Activated B cell treated with CpG ODN at 0.5 μM for 24 hours (primary cell): ENCODE data around the gene PSMA6. TPM values are rescaled to one million over a fixed set of nuclear protein-coding genes. Genes with fewer than 3 reads are reported as not detected.

ENCODE experiments used
- ATAC-seq: fragments of 200-7000 bp; cut with Tn5 transposase; one replicate; pipeline ENCODE4 v1.10.0; 2021; ENCODE audit warnings: low read depth, mild to moderate bottlenecking, moderate library complexity
- CTCF ChIA-PET: fragments of 350-600 bp; sonication (Branson Sonifier 250); formaldehyde crosslinking; loops from one replicate; lab custom pipeline; 2021; ENCODE audit warnings: antibody characterized with exemption; lab: Charles Lee
- POLR2A ChIA-PET: fragments of 350-600 bp; sonication (Branson Sonifier 250); formaldehyde crosslinking; loops from one replicate; lab custom pipeline; 2021; ENCODE audit warnings: antibody characterized with exemption; lab: Charles Lee
- DNase-seq: peaks from one replicate; pipeline ENCODE4 v3.0.0; 2022
- H3K27ac Mint-ChIP-seq: one replicate; pipeline ENCODE4 v1.8.0; 2020; ENCODE audit warnings: mixed read lengths
- H3K27me3 Mint-ChIP-seq: one replicate; pipeline ENCODE4 v1.8.0; 2021; ENCODE audit warnings: mixed read lengths
- H3K36me3 Mint-ChIP-seq: one replicate; pipeline ENCODE4 v1.8.0; 2021; ENCODE audit warnings: low read depth, mixed read lengths
- H3K4me1 Mint-ChIP-seq: one replicate; pipeline ENCODE4 v1.8.0; 2021; ENCODE audit warnings: mixed read lengths
- H3K4me3 Mint-ChIP-seq: one replicate; pipeline ENCODE4 v1.8.0; 2020; ENCODE audit warnings: mild to moderate bottlenecking, mixed read lengths
- H3K9me3 Mint-ChIP-seq: one replicate; pipeline ENCODE4 v1.8.0; 2020; ENCODE audit warnings: mixed read lengths
- intact Hi-C: fragments of 100-400 bp; cut with micrococcal nuclease; formaldehyde crosslinking; loops from one replicate; pipeline ENCODE4 v1.15.1; 2024
- total RNA-seq: library from RNA; stranded (reverse); gene quantifications from 2 replicates; pipeline ENCODE4 v1.2.3, GENCODE V29; 2022
- TF ChIP-seq, protein P1 (sequence below): fragments of 200-600 bp; IDR thresholded peaks from one replicate; pipeline ENCODE4 v1.8.0; 2022; ENCODE audit warnings: antibody characterized with exemption, mild to moderate bottlenecking

Gene PSMA6
- total RNA-seq, 1 donor from 2014 or later: 163 TPM

DNA sequence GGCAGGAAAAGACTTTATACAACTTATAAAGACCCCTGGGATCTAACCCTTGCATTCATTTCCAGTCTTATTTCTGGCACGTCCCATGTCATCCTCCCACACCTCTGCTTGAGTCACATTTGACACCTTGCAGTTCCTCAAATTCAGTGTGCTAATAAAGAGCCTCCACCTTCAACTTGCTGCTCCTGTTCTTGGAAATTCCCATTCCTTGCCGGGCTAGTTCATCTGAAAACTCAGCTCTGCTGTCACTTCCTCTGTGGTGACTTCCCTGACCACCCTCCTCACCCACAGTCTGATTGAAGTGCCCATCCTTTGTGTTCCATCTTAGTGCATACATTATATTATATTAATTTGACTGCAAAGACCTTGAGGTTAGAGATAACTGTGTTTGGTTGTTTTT lies 37.4 kb upstream of the PSMA6 start:
- DNase-seq: no peak
- intact Hi-C loops: no loop called here
- TF ChIP-seq, protein P1, sequence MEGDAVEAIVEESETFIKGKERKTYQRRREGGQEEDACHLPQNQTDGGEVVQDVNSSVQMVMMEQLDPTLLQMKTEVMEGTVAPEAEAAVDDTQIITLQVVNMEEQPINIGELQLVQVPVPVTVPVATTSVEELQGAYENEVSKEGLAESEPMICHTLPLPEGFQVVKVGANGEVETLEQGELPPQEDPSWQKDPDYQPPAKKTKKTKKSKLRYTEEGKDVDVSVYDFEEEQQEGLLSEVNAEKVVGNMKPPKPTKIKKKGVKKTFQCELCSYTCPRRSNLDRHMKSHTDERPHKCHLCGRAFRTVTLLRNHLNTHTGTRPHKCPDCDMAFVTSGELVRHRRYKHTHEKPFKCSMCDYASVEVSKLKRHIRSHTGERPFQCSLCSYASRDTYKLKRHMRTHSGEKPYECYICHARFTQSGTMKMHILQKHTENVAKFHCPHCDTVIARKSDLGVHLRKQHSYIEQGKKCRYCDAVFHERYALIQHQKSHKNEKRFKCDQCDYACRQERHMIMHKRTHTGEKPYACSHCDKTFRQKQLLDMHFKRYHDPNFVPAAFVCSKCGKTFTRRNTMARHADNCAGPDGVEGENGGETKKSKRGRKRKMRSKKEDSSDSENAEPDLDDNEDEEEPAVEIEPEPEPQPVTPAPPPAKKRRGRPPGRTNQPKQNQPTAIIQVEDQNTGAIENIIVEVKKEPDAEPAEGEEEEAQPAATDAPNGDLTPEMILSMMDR: no peak
- Mint-ChIP-seq H3K27ac (peak overlapping the region; percentile 0), H3K4me3 (no peak overlapping the region), H3K27me3 (no peaks in the 10 kb centered on the region), H3K9me3 (no peaks in the 10 kb centered on the region), H3K36me3 (peaks cover 4% of the 10 kb centered on the region), H3K4me1 (peaks cover 12% of the 10 kb centered on the region)
- ATAC-seq: no peak
- ChIA-PET POLR2A (interaction anchor here (1.2 kb wide), 1 partner anchor 150 kb away, joined by 3 read pairs; no protein-coding TSS in a partner anchor), CTCF (no interaction called here)

DNA sequence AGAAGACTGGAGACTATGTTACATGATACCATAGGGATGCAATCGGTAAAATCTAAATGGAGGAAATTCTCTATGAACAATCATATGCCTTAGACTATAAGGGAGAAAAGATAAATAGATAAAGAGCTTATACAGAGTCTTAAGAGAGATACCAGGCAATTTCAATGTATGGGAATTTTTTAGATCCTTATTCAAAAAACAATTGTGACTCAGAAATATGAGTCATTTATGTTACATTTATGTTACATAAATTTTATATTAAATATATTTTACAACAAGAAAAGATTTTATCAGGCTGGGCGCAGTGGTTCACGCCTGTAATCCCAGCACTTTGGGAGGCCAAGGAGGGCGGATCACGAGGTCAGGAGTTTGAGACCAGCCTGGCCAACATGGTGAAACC lies 36.5 kb upstream of the PSMA6 start:
- Mint-ChIP-seq H3K27ac (no peak overlapping the region), H3K27me3 (no peaks in the 10 kb centered on the region), H3K36me3 (peaks cover 9% of the 10 kb centered on the region), H3K4me3 (no peak overlapping the region), H3K9me3 (no peaks in the 10 kb centered on the region), H3K4me1 (peaks cover 6% of the 10 kb centered on the region)
- DNase-seq: no peak
- TF ChIP-seq, protein P1: no peak
- ChIA-PET CTCF (interaction anchor here (3.1 kb wide), 1 partner anchor 26 kb away, joined by 11 read pairs; no protein-coding TSS in a partner anchor), POLR2A (no interaction called here)
- intact Hi-C loops: no loop called here
- no peak for ATAC-seq

DNA sequence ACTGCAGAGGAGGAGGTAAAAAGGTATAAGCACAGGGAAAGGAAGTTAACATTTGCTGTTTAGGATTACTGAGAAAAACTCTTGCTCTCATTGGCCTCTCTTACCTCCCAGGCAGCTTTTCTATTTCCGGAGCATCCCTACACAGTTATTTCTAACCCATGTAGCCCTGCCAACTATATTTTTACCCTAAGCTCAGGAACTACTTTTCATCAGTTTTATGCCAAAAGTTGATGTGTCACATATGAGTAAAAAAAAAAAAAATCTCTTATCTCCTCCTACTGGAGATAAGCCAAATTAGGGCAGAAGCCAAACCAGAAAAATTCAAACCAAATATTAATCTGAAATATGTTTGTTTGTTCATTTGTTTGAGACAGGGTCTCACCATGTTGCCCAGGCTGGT lies 34.4 kb upstream of the PSMA6 start:
- Mint-ChIP-seq H3K36me3 (peaks cover 13% of the 10 kb centered on the region), H3K4me1 (peaks cover 6% of the 10 kb centered on the region), H3K27ac (no peak overlapping the region), H3K4me3 (no peak overlapping the region), H3K9me3 (no peaks in the 10 kb centered on the region), H3K27me3 (no peaks in the 10 kb centered on the region)
- TF ChIP-seq, protein P1: no peak
- no peak for ATAC-seq
- intact Hi-C loops: no loop called here
- CTCF ChIA-PET: interaction anchor here (1.3 to 3.1 kb wide), 2 partner anchors 29 to 155 kb away, joined by 4 to 11 read pairs; no protein-coding TSS in a partner anchor
- POLR2A ChIA-PET: no interaction called here
- no peak for DNase-seq

DNA sequence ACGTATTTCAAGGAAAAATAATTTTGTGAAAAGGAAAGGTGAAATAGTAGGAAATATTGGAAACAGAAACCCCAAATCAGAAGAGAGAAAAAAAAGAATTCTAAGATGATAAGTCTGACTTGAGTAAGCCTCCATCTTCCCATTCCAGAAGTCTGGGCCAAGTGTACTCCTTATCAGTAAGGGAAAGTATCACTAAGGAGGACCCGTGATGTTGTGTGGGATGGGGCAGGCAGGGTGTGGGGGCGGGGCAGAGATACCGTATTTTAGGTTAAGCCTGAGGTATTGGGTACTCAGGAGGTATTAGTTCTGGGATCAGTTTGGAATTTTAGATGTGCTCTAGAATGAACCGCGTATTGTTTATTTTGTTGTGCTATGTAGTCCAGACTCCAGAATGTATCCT lies 33.8 kb upstream of the PSMA6 start:
- H3K27me3 Mint-ChIP-seq: no peaks in the 10 kb centered on the region
- peaks cover 6% of the 10 kb centered on the region for H3K4me1 Mint-ChIP-seq
- no peak for DNase-seq
- intact Hi-C loops: no loop called here
- no peak for ATAC-seq
- H3K4me3 Mint-ChIP-seq: no peak overlapping the region
- TF ChIP-seq, protein P1: no peak
- no peak overlapping the region for H3K27ac Mint-ChIP-seq
- POLR2A ChIA-PET: no interaction called here
- H3K36me3 Mint-ChIP-seq: peaks cover 13% of the 10 kb centered on the region
- H3K9me3 Mint-ChIP-seq: no peaks in the 10 kb centered on the region
- CTCF ChIA-PET: interaction anchor here (3.1 kb wide), 1 partner anchor 29 kb away, joined by 11 read pairs; no protein-coding TSS in a partner anchor

DNA sequence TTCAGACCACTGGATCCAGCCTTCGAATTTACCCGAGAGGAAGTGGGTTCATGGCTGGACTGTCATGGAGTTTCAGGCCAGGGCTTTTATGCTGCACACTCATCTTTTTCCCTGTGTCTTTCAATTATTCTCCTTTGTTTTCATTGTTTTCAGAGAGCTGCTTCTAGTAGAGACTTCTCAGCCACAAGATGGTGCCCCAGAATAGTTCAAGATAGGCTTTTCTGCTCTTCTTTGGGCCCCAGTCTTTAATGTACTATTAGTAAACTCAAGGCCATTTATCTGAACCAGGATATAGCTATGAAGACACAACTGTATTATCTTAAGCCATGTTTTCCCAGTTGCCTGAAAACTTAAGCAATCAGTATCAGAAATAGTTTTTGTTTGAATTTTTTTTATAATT lies 30.4 kb upstream of the PSMA6 start:
- H3K27ac Mint-ChIP-seq: no peak overlapping the region
- H3K27me3 Mint-ChIP-seq: no peaks in the 10 kb centered on the region
- ChIA-PET POLR2A (interaction anchor here (0.6 to 2.3 kb wide), 2 partner anchors 136 to 144 kb away, joined by 3 to 10 read pairs; partner anchors contain the start of gene NFKBIA), CTCF (interaction anchor here (1.0 to 3.6 kb wide), 8 partner anchors 23 to 161 kb away, joined by 3 to 25 read pairs (median 5); partner anchors contain the start of genes NFKBIA and PSMA6)
- ATAC-seq: no peak
- no peak for DNase-seq
- TF ChIP-seq, protein P1: no peak
- H3K4me1 Mint-ChIP-seq: no peaks in the 10 kb centered on the region
- no peak overlapping the region for H3K4me3 Mint-ChIP-seq
- H3K9me3 Mint-ChIP-seq: no peaks in the 10 kb centered on the region
- H3K36me3 Mint-ChIP-seq: peaks cover 11% of the 10 kb centered on the region
- intact Hi-C loops: loop anchor here (1.0 kb wide), 1 partner anchor 146 kb away; no protein-coding TSS in a partner anchor
